ENCODE measurements around the gene FAM168A.

DNA sequence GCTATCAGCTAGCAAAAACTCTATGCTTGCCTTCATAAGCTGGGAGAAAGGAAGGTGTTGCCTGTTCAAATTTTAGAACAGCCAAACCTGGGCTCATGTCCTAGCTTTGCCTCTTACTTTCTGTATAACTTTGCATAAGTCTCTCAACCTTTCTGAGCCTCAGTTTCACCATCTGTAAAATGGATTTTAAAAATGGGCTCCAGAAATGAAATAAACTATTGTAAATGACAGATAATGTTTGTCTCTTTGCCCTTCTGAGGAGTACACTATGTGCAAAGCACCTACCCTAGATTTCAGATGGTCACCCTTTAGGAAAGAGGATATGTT, 68.7 kb downstream of the FAM168A start:
- TF ChIP-seq, protein P1, sequence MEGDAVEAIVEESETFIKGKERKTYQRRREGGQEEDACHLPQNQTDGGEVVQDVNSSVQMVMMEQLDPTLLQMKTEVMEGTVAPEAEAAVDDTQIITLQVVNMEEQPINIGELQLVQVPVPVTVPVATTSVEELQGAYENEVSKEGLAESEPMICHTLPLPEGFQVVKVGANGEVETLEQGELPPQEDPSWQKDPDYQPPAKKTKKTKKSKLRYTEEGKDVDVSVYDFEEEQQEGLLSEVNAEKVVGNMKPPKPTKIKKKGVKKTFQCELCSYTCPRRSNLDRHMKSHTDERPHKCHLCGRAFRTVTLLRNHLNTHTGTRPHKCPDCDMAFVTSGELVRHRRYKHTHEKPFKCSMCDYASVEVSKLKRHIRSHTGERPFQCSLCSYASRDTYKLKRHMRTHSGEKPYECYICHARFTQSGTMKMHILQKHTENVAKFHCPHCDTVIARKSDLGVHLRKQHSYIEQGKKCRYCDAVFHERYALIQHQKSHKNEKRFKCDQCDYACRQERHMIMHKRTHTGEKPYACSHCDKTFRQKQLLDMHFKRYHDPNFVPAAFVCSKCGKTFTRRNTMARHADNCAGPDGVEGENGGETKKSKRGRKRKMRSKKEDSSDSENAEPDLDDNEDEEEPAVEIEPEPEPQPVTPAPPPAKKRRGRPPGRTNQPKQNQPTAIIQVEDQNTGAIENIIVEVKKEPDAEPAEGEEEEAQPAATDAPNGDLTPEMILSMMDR (IDR thresholded peaks at IDR 0.05; ENCODE audit: poor library complexity): no peak
- TF ChIP-seq EZH2 (IDR thresholded peaks at IDR 0.05; ENCODE audit: borderline replicate concordance): no peak
